Activated B cell treated with CpG ODN at 0.5 μM for 24 hours (primary cell): ENCODE data around the gene NDUFV2. TPM values are rescaled to one million over a fixed set of nuclear protein-coding genes. Genes with fewer than 3 reads are reported as not detected.

Source experiments
- ATAC-seq: fragments of 200-7000 bp; cut with Tn5 transposase; one replicate; pipeline ENCODE4 v1.10.0; 2021; ENCODE audit warnings: low read depth, mild to moderate bottlenecking, moderate library complexity
- CTCF ChIA-PET: fragments of 350-600 bp; sonication (Branson Sonifier 250); formaldehyde crosslinking; loops from one replicate; lab custom pipeline; 2021; ENCODE audit warnings: antibody characterized with exemption; lab: Charles Lee
- POLR2A ChIA-PET: fragments of 350-600 bp; sonication (Branson Sonifier 250); formaldehyde crosslinking; loops from one replicate; lab custom pipeline; 2021; ENCODE audit warnings: antibody characterized with exemption; lab: Charles Lee
- DNase-seq: peaks from one replicate; pipeline ENCODE4 v3.0.0; 2022
- H3K27ac Mint-ChIP-seq: one replicate; pipeline ENCODE4 v1.8.0; 2020; ENCODE audit warnings: mixed read lengths
- H3K27me3 Mint-ChIP-seq: one replicate; pipeline ENCODE4 v1.8.0; 2021; ENCODE audit warnings: mixed read lengths
- H3K36me3 Mint-ChIP-seq: one replicate; pipeline ENCODE4 v1.8.0; 2021; ENCODE audit warnings: low read depth, mixed read lengths
- H3K4me1 Mint-ChIP-seq: one replicate; pipeline ENCODE4 v1.8.0; 2021; ENCODE audit warnings: mixed read lengths
- H3K4me3 Mint-ChIP-seq: one replicate; pipeline ENCODE4 v1.8.0; 2020; ENCODE audit warnings: mild to moderate bottlenecking, mixed read lengths
- H3K9me3 Mint-ChIP-seq: one replicate; pipeline ENCODE4 v1.8.0; 2020; ENCODE audit warnings: mixed read lengths
- CTCF ChIP-seq: fragments of 200-600 bp; IDR thresholded peaks from one replicate; pipeline ENCODE4 v1.8.0; 2022; ENCODE audit warnings: antibody characterized with exemption, mild to moderate bottlenecking
- intact Hi-C: fragments of 100-400 bp; cut with micrococcal nuclease; formaldehyde crosslinking; loops from one replicate; pipeline ENCODE4 v1.15.1; 2024
- total RNA-seq: library from RNA; stranded (reverse); gene quantifications from 2 replicates; pipeline ENCODE4 v1.2.3, GENCODE V29; 2022

Gene NDUFV2
- total RNA-seq, 1 donor from 2014 or later: 168 TPM

- DNase-seq (no peak), ATAC-seq (no peak)
- Mint-ChIP-seq H3K9me3 (no peaks in the 10 kb centered on the region), H3K27me3 (no peaks in the 10 kb centered on the region), H3K36me3 (peaks cover 33% of the 10 kb centered on the region), H3K27ac (peak overlapping the region; percentile 88), H3K4me1 (peaks cover 75% of the 10 kb centered on the region), H3K4me3 (peak overlapping the region; percentile 81)
- ChIA-PET CTCF (interaction anchor here (1.0 to 4.9 kb wide), 4 partner anchors 38 to 152 kb away, joined by 3 to 19 read pairs (median 5); partner anchors contain the start of gene NDUFV2), POLR2A (interaction anchor here (1.5 to 11.4 kb wide), 3 partner anchors 26 to 67 kb away, joined by 4 to 257 read pairs (median 211); partner anchors contain the start of gene NDUFV2)
- intact Hi-C loops: no loop called here
- no peak for TF ChIP-seq CTCF
Measured at GRCh38 chr18:9140381-9140780, 37.9 kb downstream of the NDUFV2 start.

- Mint-ChIP-seq H3K27ac (peak overlapping the region; percentile 88), H3K4me1 (peaks cover 75% of the 10 kb centered on the region), H3K4me3 (peak overlapping the region; percentile 81), H3K9me3 (no peaks in the 10 kb centered on the region), H3K27me3 (no peaks in the 10 kb centered on the region), H3K36me3 (peaks cover 29% of the 10 kb centered on the region)
- ATAC-seq: no peak
- POLR2A ChIA-PET: interaction anchor here (1.5 to 11.4 kb wide), 3 partner anchors 26 to 67 kb away, joined by 4 to 257 read pairs (median 211); partner anchors contain the start of gene NDUFV2
- TF ChIP-seq CTCF: no peak
- CTCF ChIA-PET: interaction anchor here (1.0 to 4.9 kb wide), 5 partner anchors 19 to 67 kb away, joined by 3 to 19 read pairs (median 7); partner anchors contain the start of gene NDUFV2
- no peak for DNase-seq
- intact Hi-C loops: no loop called here
Measured at GRCh38 chr18:9140984-9141383, 38.5 kb downstream of the NDUFV2 start.

GRCh38 chr18:9146224-9146623 lies 43.7 kb downstream of the NDUFV2 start:
- Mint-ChIP-seq H3K27me3 (no peaks in the 10 kb centered on the region), H3K9me3 (no peaks in the 10 kb centered on the region), H3K36me3 (peaks cover 8% of the 10 kb centered on the region), H3K27ac (peak overlapping the region; percentile 30), H3K4me1 (peaks cover 82% of the 10 kb centered on the region), H3K4me3 (no peak overlapping the region)
- DNase-seq (no peak), ATAC-seq (no peak)
- intact Hi-C loops: loop anchor here (5.0 kb wide), 2 partner anchors 36 to 371 kb away; no protein-coding TSS in a partner anchor
- no peak for TF ChIP-seq CTCF
- ChIA-PET POLR2A (interaction anchor here (2.4 to 2.8 kb wide), 3 partner anchors 9 to 72 kb away, joined by 15 to 25 read pairs (median 15); partner anchors contain the start of genes ANKRD12 and NDUFV2), CTCF (interaction anchor here (0.6 to 2.8 kb wide), 7 partner anchors 8 to 492 kb away, joined by 3 to 44 read pairs (median 4); no protein-coding TSS in a partner anchor)

- TF ChIP-seq CTCF: no peak
- POLR2A ChIA-PET: interaction anchor here (1.3 to 2.8 kb wide), 4 partner anchors 11 to 74 kb away, joined by 7 to 25 read pairs (median 15); partner anchors contain the start of genes ANKRD12 and NDUFV2
- H3K27me3 Mint-ChIP-seq: no peaks in the 10 kb centered on the region
- no peak for DNase-seq
- intact Hi-C loops: loop anchor here (1.0 to 5.0 kb wide), 8 partner anchors 11 to 493 kb away; partner anchors contain the start of genes ANKRD12 and NDUFV2
- peaks cover 8% of the 10 kb centered on the region for H3K36me3 Mint-ChIP-seq
- H3K27ac Mint-ChIP-seq: peak overlapping the region; percentile 83
- no peaks in the 10 kb centered on the region for H3K9me3 Mint-ChIP-seq
- CTCF ChIA-PET: interaction anchor here (0.6 to 2.8 kb wide), 18 partner anchors 9 to 493 kb away, joined by 3 to 44 read pairs (median 4); no protein-coding TSS in a partner anchor
- H3K4me1 Mint-ChIP-seq: peaks cover 79% of the 10 kb centered on the region
- ATAC-seq: peak; percentile 62
- H3K4me3 Mint-ChIP-seq: peak overlapping the region; percentile 39
Measured at GRCh38 chr18:9147440-9148202, 45.1 kb downstream of the NDUFV2 start.
